H1 (cell line): ENCODE measurements around the gene TRAP1. TPM values are rescaled to one million over a fixed set of nuclear protein-coding genes. Genes with fewer than 3 reads are reported as not detected.

ENCODE experiments used
- CTBP2 ChIP-seq: IDR thresholded peaks from 2 replicates; pipeline ENCODE4 v1.7.0; 2011; ENCODE audit warnings: borderline replicate concordance, mild to moderate bottlenecking, moderate library complexity, mixed read lengths, low read length; ENCODE audit not compliant: insufficient read depth, insufficient read length
- MAFK ChIP-seq: IDR thresholded peaks from 2 replicates; pipeline ENCODE4 v1.6.1; 2012; ENCODE audit warnings: low read depth, mild to moderate bottlenecking, improper control_type of control experiment, low read length
- RAD21 ChIP-seq, 2 experiments: IDR thresholded peaks in 1 of 2; conservative IDR thresholded peaks in 1 of 2; 2 replicates each; pipeline ENCODE4 v1.6.1; 2011; ENCODE audit warnings: low read depth in 2 of 2, low read length in 2 of 2, improper control_type of control experiment in 1 of 2, inconsistent platforms in 1 of 2, mild to moderate bottlenecking in 1 of 2, moderate library complexity in 1 of 2
- SUZ12 ChIP-seq: fragments of 200-600 bp; sonication (generic); IDR thresholded peaks from 2 replicates; pipeline ENCODE4 v1.6.1; 2012; ENCODE audit warnings: mild to moderate bottlenecking, inconsistent platforms, low read length, moderate library complexity, mixed read lengths
- polyA plus RNA-seq, 7 experiments: library from polyadenylated mRNA; depleted of rRNA in 3 of 7; stranded (reverse) in 5 of 7; unstranded in 2 of 7; fragments of >200 nt in 5 of 7; fragments of 200-250 nt in 2 of 7; gene quantifications; 1 replicate in 5 of 7; 2 replicates in 1 of 7; 4 replicates in 1 of 7; pipeline versions ENCODE4 v1.2.1 to v1.2.3, GENCODE V29; 2011 to 2013; ENCODE audit warnings: missing spikeins in 2 of 7, mixed read lengths in 2 of 7
- total RNA-seq: library from RNA; stranded (reverse); fragmentation: NEBNext Ultra II Directional; extraction: Animal tissue kit (Norgen Biotek cat#: 25700); gene quantifications from 2 replicates; pipeline ENCODE4 v1.2.1, GENCODE V29; 2021
- TF ChIP-seq, protein P1 (sequence below), 3 experiments: IDR thresholded peaks; 1 replicate in 2 of 3; 2 replicates in 1 of 3; pipeline versions ENCODE4 v1.5.1 to v1.6.1; 2011; ENCODE audit warnings: low read length in 3 of 3, mild to moderate bottlenecking in 3 of 3, inconsistent platforms in 2 of 3, low read depth in 1 of 3, moderate library complexity in 1 of 3; ENCODE audit not compliant: insufficient read depth in 1 of 3; ENCODE audit errors: control extremely low read depth in 1 of 3

TRAP1 gene
- total and polyA plus RNA-seq, 2 of the 8 experiments (the other 6 are each of a cell fraction or from before 2014, with no cell fraction given), result 215 to 283 TPM

DNA sequence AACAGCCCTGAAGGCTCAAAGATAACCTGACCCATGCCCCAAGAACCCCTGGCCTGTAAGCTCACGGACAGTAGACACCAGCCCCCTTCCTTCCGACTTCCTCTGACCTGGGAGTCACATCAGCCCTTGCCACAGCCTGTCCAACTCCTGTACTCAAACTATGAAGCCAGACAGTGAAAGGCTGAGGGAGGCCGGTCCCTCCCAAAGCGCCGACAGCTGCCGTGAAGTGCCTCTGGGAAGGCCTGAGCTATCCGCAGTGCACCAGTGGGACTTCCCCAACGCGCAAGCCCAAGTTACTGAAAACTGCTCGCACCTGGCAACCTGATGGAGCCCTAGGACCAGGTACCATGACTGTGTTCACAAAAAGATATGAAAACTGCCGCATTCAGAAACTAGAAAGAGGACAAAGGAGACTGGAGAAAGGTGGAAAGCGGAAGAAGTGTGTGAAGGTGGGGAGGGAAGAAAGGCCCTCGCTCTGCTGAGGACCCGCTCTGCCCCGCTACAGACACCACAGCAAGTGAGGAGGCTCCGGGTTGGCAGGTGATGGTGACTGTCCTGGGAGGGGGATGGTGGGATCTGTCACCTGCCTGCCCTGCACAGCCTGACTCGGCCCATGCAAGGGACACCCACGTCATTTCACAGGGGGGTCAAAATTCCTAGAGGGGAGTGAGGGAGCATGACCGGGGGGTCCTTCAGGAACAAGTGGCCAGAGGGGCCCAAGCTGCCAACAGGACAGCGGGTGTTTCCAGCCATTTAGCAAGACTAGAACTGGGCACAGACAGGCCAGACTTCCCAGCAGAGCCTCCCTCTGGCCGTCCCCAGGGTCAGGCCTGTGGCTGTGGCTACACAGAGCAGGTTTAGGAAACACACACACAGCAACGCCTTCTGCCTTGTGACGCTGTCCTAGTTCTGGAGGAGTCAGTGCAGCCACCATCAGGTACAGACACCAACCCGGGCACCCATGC lies 13.1 kb upstream of the TRAP1 start (continued):
- TF ChIP-seq, protein P1, sequence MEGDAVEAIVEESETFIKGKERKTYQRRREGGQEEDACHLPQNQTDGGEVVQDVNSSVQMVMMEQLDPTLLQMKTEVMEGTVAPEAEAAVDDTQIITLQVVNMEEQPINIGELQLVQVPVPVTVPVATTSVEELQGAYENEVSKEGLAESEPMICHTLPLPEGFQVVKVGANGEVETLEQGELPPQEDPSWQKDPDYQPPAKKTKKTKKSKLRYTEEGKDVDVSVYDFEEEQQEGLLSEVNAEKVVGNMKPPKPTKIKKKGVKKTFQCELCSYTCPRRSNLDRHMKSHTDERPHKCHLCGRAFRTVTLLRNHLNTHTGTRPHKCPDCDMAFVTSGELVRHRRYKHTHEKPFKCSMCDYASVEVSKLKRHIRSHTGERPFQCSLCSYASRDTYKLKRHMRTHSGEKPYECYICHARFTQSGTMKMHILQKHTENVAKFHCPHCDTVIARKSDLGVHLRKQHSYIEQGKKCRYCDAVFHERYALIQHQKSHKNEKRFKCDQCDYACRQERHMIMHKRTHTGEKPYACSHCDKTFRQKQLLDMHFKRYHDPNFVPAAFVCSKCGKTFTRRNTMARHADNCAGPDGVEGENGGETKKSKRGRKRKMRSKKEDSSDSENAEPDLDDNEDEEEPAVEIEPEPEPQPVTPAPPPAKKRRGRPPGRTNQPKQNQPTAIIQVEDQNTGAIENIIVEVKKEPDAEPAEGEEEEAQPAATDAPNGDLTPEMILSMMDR (IDR thresholded peaks at IDR 0.05; ENCODE audit: control extremely low read depth in 1 of 3, insufficient read depth in 1 of 3, low read depth in 1 of 3, low read length in 3 of 3), result no peak
- TF ChIP-seq MAFK (no peak), RAD21 (IDR thresholded peaks at IDR 0.05 in 1 of 2, conservative IDR thresholded peaks at IDR 0.05 in 1 of 2; ENCODE audit: low read depth in 2 of 2, low read length in 2 of 2) (no peak), CTBP2 (no peak), SUZ12 (no peak)
